ENCODE measurements around the gene ITGA5.

ITGA5 gene

GRCh38 chr12:54393207-54393609 is 25.9 kb downstream of the ITGA5 start:
- DNase-seq (ENCODE audit: low read depth), result no peak
- H3K9me3 ChIP-seq (ENCODE audit: control insufficient read depth, low read length), result no peaks in the 10 kb centered on the region
- no peaks in the 10 kb centered on the region for H3K27me3 ChIP-seq (replicated peaks; ENCODE audit: control insufficient read depth, insufficient read depth, low read length)
- no peak overlapping the region for H3K4me3 ChIP-seq (ENCODE audit: low read length)
- no peak overlapping the region for H3K9ac ChIP-seq (ENCODE audit: low read length)
- H3K4me1 ChIP-seq (ENCODE audit: control insufficient read depth, insufficient read depth, low read length), result peaks cover 7% of the 10 kb centered on the region
- H3K36me3 ChIP-seq (ENCODE audit: control insufficient read depth, insufficient read depth, low read length, severe bottlenecking), result peaks cover 43% of the 10 kb centered on the region

- H3K4me3 ChIP-seq (ENCODE audit: low read length), result no peak overlapping the region
- H3K27me3 ChIP-seq (replicated peaks; ENCODE audit: control insufficient read depth, insufficient read depth, low read length), result no peaks in the 10 kb centered on the region
- H3K36me3 ChIP-seq (ENCODE audit: control insufficient read depth, insufficient read depth, low read length, severe bottlenecking), result peaks cover 38% of the 10 kb centered on the region
- H3K4me1 ChIP-seq (ENCODE audit: control insufficient read depth, insufficient read depth, low read length), result peaks cover 7% of the 10 kb centered on the region
- H3K9me3 ChIP-seq (ENCODE audit: control insufficient read depth, low read length), result no peaks in the 10 kb centered on the region
- H3K9ac ChIP-seq (ENCODE audit: low read length), result no peak overlapping the region
- no peak for DNase-seq (ENCODE audit: low read depth)
Measured at GRCh38 chr12:54392485-54393206, 26.4 kb downstream of the ITGA5 start.

- Histone ChIP-seq H3K9me3 (ENCODE audit: control insufficient read depth, low read length) (no peaks in the 10 kb centered on the region), H3K36me3 (ENCODE audit: control insufficient read depth, insufficient read depth, low read length, severe bottlenecking) (peaks cover 20% of the 10 kb centered on the region), H3K9ac (ENCODE audit: low read length) (no peak overlapping the region), H3K4me1 (ENCODE audit: control insufficient read depth, insufficient read depth, low read length) (peaks cover 15% of the 10 kb centered on the region), H3K27me3 (replicated peaks; ENCODE audit: control insufficient read depth, insufficient read depth, low read length) (no peaks in the 10 kb centered on the region), H3K4me3 (ENCODE audit: low read length) (no peak overlapping the region)
- no peak for DNase-seq (ENCODE audit: low read depth)
Measured at GRCh38 chr12:54390668-54391551, 28.2 kb downstream of the ITGA5 start.

- Histone ChIP-seq H3K9ac (ENCODE audit: low read length) (no peak overlapping the region), H3K36me3 (ENCODE audit: control insufficient read depth, insufficient read depth, low read length, severe bottlenecking) (peaks cover 15% of the 10 kb centered on the region), H3K4me1 (ENCODE audit: control insufficient read depth, insufficient read depth, low read length) (peaks cover 22% of the 10 kb centered on the region), H3K4me3 (ENCODE audit: low read length) (no peak overlapping the region), H3K9me3 (ENCODE audit: control insufficient read depth, low read length) (no peaks in the 10 kb centered on the region), H3K27me3 (replicated peaks; ENCODE audit: control insufficient read depth, insufficient read depth, low read length) (no peaks in the 10 kb centered on the region)
- DNase-seq (ENCODE audit: low read depth), result no peak
Measured at GRCh38 chr12:54390176-54390667, 28.8 kb downstream of the ITGA5 start.

GRCh38 chr12:54389607-54390175 is 29.4 kb downstream of the ITGA5 start:
- no peak for DNase-seq (ENCODE audit: low read depth)
- Histone ChIP-seq H3K9ac (ENCODE audit: low read length) (no peak overlapping the region), H3K27me3 (replicated peaks; ENCODE audit: control insufficient read depth, insufficient read depth, low read length) (no peaks in the 10 kb centered on the region), H3K4me3 (ENCODE audit: low read length) (no peak overlapping the region), H3K4me1 (ENCODE audit: control insufficient read depth, insufficient read depth, low read length) (peaks cover 22% of the 10 kb centered on the region), H3K9me3 (ENCODE audit: control insufficient read depth, low read length) (no peaks in the 10 kb centered on the region), H3K36me3 (ENCODE audit: control insufficient read depth, insufficient read depth, low read length, severe bottlenecking) (peaks cover 10% of the 10 kb centered on the region)

GRCh38 chr12:54389134-54389508 is 29.9 kb downstream of the ITGA5 start:
- H3K4me1 ChIP-seq (ENCODE audit: control insufficient read depth, insufficient read depth, low read length), result peaks cover 23% of the 10 kb centered on the region
- H3K9ac ChIP-seq (ENCODE audit: low read length), result no peak overlapping the region
- no peaks in the 10 kb centered on the region for H3K27me3 ChIP-seq (replicated peaks; ENCODE audit: control insufficient read depth, insufficient read depth, low read length)
- H3K36me3 ChIP-seq (ENCODE audit: control insufficient read depth, insufficient read depth, low read length, severe bottlenecking), result peaks cover 5% of the 10 kb centered on the region
- DNase-seq (ENCODE audit: low read depth), result no peak
- no peaks in the 10 kb centered on the region for H3K9me3 ChIP-seq (ENCODE audit: control insufficient read depth, low read length)
- H3K4me3 ChIP-seq (ENCODE audit: low read length), result no peak overlapping the region

- no peak overlapping the region for H3K4me3 ChIP-seq (ENCODE audit: low read length)
- no peak overlapping the region for H3K9ac ChIP-seq (ENCODE audit: low read length)
- H3K36me3 ChIP-seq (ENCODE audit: control insufficient read depth, insufficient read depth, low read length, severe bottlenecking), result no peaks in the 10 kb centered on the region
- no peaks in the 10 kb centered on the region for H3K9me3 ChIP-seq (ENCODE audit: control insufficient read depth, low read length)
- peaks cover 23% of the 10 kb centered on the region for H3K4me1 ChIP-seq (ENCODE audit: control insufficient read depth, insufficient read depth, low read length)
- H3K27me3 ChIP-seq (replicated peaks; ENCODE audit: control insufficient read depth, insufficient read depth, low read length), result no peaks in the 10 kb centered on the region
- no peak for DNase-seq (ENCODE audit: low read depth)
Measured at GRCh38 chr12:54388237-54389133, 30.6 kb downstream of the ITGA5 start.

- H3K9ac ChIP-seq (ENCODE audit: low read length), result no peak overlapping the region
- no peak for DNase-seq (ENCODE audit: low read depth)
- no peak overlapping the region for H3K4me3 ChIP-seq (ENCODE audit: low read length)
- H3K9me3 ChIP-seq (ENCODE audit: control insufficient read depth, low read length), result no peaks in the 10 kb centered on the region
- peaks cover 30% of the 10 kb centered on the region for H3K4me1 ChIP-seq (ENCODE audit: control insufficient read depth, insufficient read depth, low read length)
- H3K27me3 ChIP-seq (replicated peaks; ENCODE audit: control insufficient read depth, insufficient read depth, low read length), result no peaks in the 10 kb centered on the region
- H3K36me3 ChIP-seq (ENCODE audit: control insufficient read depth, insufficient read depth, low read length, severe bottlenecking), result no peaks in the 10 kb centered on the region
Measured at GRCh38 chr12:54387114-54387467, 32.0 kb downstream of the ITGA5 start.

GRCh38 chr12:54386403-54387113 is 32.5 kb downstream of the ITGA5 start:
- Histone ChIP-seq H3K4me3 (ENCODE audit: low read length) (no peak overlapping the region), H3K9ac (ENCODE audit: low read length) (no peak overlapping the region), H3K27me3 (replicated peaks; ENCODE audit: control insufficient read depth, insufficient read depth, low read length) (no peaks in the 10 kb centered on the region), H3K9me3 (ENCODE audit: control insufficient read depth, low read length) (no peaks in the 10 kb centered on the region), H3K36me3 (ENCODE audit: control insufficient read depth, insufficient read depth, low read length, severe bottlenecking) (no peaks in the 10 kb centered on the region), H3K4me1 (ENCODE audit: control insufficient read depth, insufficient read depth, low read length) (peaks cover 30% of the 10 kb centered on the region)
- DNase-seq (ENCODE audit: low read depth), result no peak

GRCh38 chr12:54385251-54385914 is 33.7 kb downstream of the ITGA5 start:
- Histone ChIP-seq H3K9ac (ENCODE audit: low read length) (peak overlapping the region; percentile 41), H3K4me1 (ENCODE audit: control insufficient read depth, insufficient read depth, low read length) (peaks cover 30% of the 10 kb centered on the region), H3K36me3 (ENCODE audit: control insufficient read depth, insufficient read depth, low read length, severe bottlenecking) (no peaks in the 10 kb centered on the region), H3K9me3 (ENCODE audit: control insufficient read depth, low read length) (no peaks in the 10 kb centered on the region), H3K4me3 (ENCODE audit: low read length) (no peak overlapping the region), H3K27me3 (replicated peaks; ENCODE audit: control insufficient read depth, insufficient read depth, low read length) (no peaks in the 10 kb centered on the region)
- no peak for DNase-seq (ENCODE audit: low read depth)
